H1 (cell line): ENCODE measurements around the gene RGS16. TPM values are rescaled to one million over a fixed set of nuclear protein-coding genes. Genes with fewer than 3 reads are reported as not detected.

Source experiments
- PHF8 ChIP-seq: fragments of 200-600 bp; sonication (generic); conservative IDR thresholded peaks from 2 replicates; pipeline ENCODE4 v1.7.1; 2012; ENCODE audit warnings: low read depth, mild to moderate bottlenecking, inconsistent platforms, low read length, moderate library complexity
- SIRT6 ChIP-seq: IDR thresholded peaks from one replicate; pipeline ENCODE4 v1.7.1; 2012; ENCODE audit warnings: low read length, inconsistent platforms
- YY1 ChIP-seq: IDR thresholded peaks from 2 replicates; pipeline ENCODE4 v1.6.1; 2011; ENCODE audit warnings: low read depth, mild to moderate bottlenecking, low read length
- polyA plus RNA-seq, 7 experiments: library from polyadenylated mRNA; depleted of rRNA in 3 of 7; stranded (reverse) in 5 of 7; unstranded in 2 of 7; fragments of >200 nt in 5 of 7; fragments of 200-250 nt in 2 of 7; gene quantifications; 1 replicate in 5 of 7; 2 replicates in 1 of 7; 4 replicates in 1 of 7; pipeline versions ENCODE4 v1.2.1 to v1.2.3, GENCODE V29; 2011 to 2013; ENCODE audit warnings: missing spikeins in 2 of 7, mixed read lengths in 2 of 7
- total RNA-seq: library from RNA; stranded (reverse); fragmentation: NEBNext Ultra II Directional; extraction: Animal tissue kit (Norgen Biotek cat#: 25700); gene quantifications from 2 replicates; pipeline ENCODE4 v1.2.1, GENCODE V29; 2021
- TF ChIP-seq, protein P1 (sequence below), 3 experiments: IDR thresholded peaks; 1 replicate in 2 of 3; 2 replicates in 1 of 3; pipeline versions ENCODE4 v1.5.1 to v1.6.1; 2011; ENCODE audit warnings: low read length in 3 of 3, mild to moderate bottlenecking in 3 of 3, inconsistent platforms in 2 of 3, low read depth in 1 of 3, moderate library complexity in 1 of 3; ENCODE audit not compliant: insufficient read depth in 1 of 3; ENCODE audit errors: control extremely low read depth in 1 of 3
- TF ChIP-seq, protein P2 (sequence below): IDR thresholded peaks from 2 replicates; pipeline ENCODE4 v1.6.1; 2011; ENCODE audit warnings: low read length, improper control_type of control experiment

RGS16 gene
- total and polyA plus RNA-seq, 2 of the 8 experiments (the other 6 are each of a cell fraction or from before 2014, with no cell fraction given), result 5.7 to 9.8 TPM

- TF ChIP-seq, protein P1, sequence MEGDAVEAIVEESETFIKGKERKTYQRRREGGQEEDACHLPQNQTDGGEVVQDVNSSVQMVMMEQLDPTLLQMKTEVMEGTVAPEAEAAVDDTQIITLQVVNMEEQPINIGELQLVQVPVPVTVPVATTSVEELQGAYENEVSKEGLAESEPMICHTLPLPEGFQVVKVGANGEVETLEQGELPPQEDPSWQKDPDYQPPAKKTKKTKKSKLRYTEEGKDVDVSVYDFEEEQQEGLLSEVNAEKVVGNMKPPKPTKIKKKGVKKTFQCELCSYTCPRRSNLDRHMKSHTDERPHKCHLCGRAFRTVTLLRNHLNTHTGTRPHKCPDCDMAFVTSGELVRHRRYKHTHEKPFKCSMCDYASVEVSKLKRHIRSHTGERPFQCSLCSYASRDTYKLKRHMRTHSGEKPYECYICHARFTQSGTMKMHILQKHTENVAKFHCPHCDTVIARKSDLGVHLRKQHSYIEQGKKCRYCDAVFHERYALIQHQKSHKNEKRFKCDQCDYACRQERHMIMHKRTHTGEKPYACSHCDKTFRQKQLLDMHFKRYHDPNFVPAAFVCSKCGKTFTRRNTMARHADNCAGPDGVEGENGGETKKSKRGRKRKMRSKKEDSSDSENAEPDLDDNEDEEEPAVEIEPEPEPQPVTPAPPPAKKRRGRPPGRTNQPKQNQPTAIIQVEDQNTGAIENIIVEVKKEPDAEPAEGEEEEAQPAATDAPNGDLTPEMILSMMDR (IDR thresholded peaks at IDR 0.05; ENCODE audit: control extremely low read depth in 1 of 3, insufficient read depth in 1 of 3, low read depth in 1 of 3, low read length in 3 of 3), result no peak
- TF ChIP-seq YY1, result no peak
- TF ChIP-seq, protein P2, sequence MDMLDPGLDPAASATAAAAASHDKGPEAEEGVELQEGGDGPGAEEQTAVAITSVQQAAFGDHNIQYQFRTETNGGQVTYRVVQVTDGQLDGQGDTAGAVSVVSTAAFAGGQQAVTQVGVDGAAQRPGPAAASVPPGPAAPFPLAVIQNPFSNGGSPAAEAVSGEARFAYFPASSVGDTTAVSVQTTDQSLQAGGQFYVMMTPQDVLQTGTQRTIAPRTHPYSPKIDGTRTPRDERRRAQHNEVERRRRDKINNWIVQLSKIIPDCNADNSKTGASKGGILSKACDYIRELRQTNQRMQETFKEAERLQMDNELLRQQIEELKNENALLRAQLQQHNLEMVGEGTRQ, result no peak
- TF ChIP-seq SIRT6, result no peak
- no peak for TF ChIP-seq PHF8
These were observed 36.6 kb downstream of the RGS16 start (continued) for GRCh38 chr1:182567629-182568028.
